B cell (primary cell): ENCODE data around the gene MUC12. TPM values are rescaled to one million over a fixed set of nuclear protein-coding genes. Genes with fewer than 3 reads are reported as not detected.

Experiments
- ATAC-seq: fragments of 200-7000 bp; cut with Tn5 transposase; one replicate; pipeline ENCODE4 v1.10.0; 2021; ENCODE audit warnings: low read depth, mild to moderate bottlenecking, moderate number of reproducible peaks, moderate library complexity
- CTCF ChIA-PET: fragments of 350-600 bp; sonication (Branson Sonifier 250); formaldehyde crosslinking; loops from one replicate; lab custom pipeline; 2021; ENCODE audit warnings: antibody characterized with exemption, inconsistent platforms; lab: Charles Lee
- POLR2A ChIA-PET: fragments of 350-600 bp; sonication (Branson Sonifier 250); formaldehyde crosslinking; loops from one replicate; lab custom pipeline; 2021; ENCODE audit warnings: antibody characterized with exemption; lab: Charles Lee
- DNase-seq: peaks from one replicate; pipeline ENCODE4 v3.0.0; 2013
- H2AFZ ChIP-seq: 2 replicates; pipeline ENCODE4 v1.6.1; 2012; ENCODE audit warnings: mild to moderate bottlenecking, low read depth, low read length; ENCODE audit not compliant: insufficient read depth, poor library complexity, severe bottlenecking
- H3K27ac ChIP-seq, 2 donors: 1 replicate in 1 of 2; 2 replicates in 1 of 2; pipeline ENCODE4 v1.5.1; 2012 to 2013; ENCODE audit warnings: low read length in 2 of 2, mild to moderate bottlenecking in 2 of 2, moderate library complexity in 1 of 2
- H3K27me3 ChIP-seq, 4 experiments: fragments of 200-600 bp in 1 of 4; sonication (generic) in 1 of 4; replicated peaks in 1 of 4; 1 replicate in 2 of 4; 2 replicates in 2 of 4; pipeline versions ENCODE4 v1.6.1 to v1.7.0; 2013 to 2016; ENCODE audit warnings: low read length in 3 of 4, mild to moderate bottlenecking in 2 of 4, mixed read lengths in 1 of 4, moderate library complexity in 1 of 4; ENCODE audit not compliant: insufficient read depth in 4 of 4, control insufficient read depth in 3 of 4; ENCODE audit errors: control extremely low read depth in 1 of 4
- H3K36me3 ChIP-seq, 2 experiments: replicated peaks in 1 of 2; 1 replicate in 1 of 2; 2 replicates in 1 of 2; pipeline versions ENCODE4 v1.6.1 to v1.7.1; 2013; ENCODE audit warnings: low read length in 1 of 2; ENCODE audit not compliant: insufficient read depth in 2 of 2, control insufficient read depth in 1 of 2; ENCODE audit errors: control extremely low read depth in 1 of 2, extremely low read depth in 1 of 2
- H3K4me1 ChIP-seq, 2 donors: fragments of 200-600 bp in 1 of 2; sonication (generic) in 1 of 2; 1 replicate in 1 of 2; 2 replicates in 1 of 2; pipeline versions ENCODE4 v1.5.1 to v1.6.1; 2013 to 2017; ENCODE audit warnings: low read length in 2 of 2; ENCODE audit not compliant: control insufficient read depth in 2 of 2, insufficient read depth in 2 of 2
- H3K4me2 ChIP-seq: replicated peaks from 2 replicates; pipeline ENCODE3; 2012; ENCODE audit warnings: mild to moderate bottlenecking, low read depth, low read length; ENCODE audit not compliant: poor library complexity, severe bottlenecking
- H3K4me3 ChIP-seq, 5 experiments: fragments of 200-600 bp in 1 of 5; sonication (generic) in 1 of 5; 1 replicate in 3 of 5; 2 replicates in 2 of 5; pipeline versions ENCODE4 v1.5.1 to v1.7.0; 2011 to 2016; ENCODE audit warnings: low read length in 4 of 5, mild to moderate bottlenecking in 4 of 5, low read depth in 2 of 5, control low read depth in 1 of 5, moderate library complexity in 1 of 5; ENCODE audit not compliant: insufficient read depth in 1 of 5; ENCODE audit errors: control extremely low read depth in 1 of 5, extremely low read depth in 1 of 5
- H3K79me2 ChIP-seq: fragments of 200-600 bp; sonication (generic); one replicate; pipeline ENCODE4 v1.6.0; 2016; ENCODE audit warnings: low read length; ENCODE audit not compliant: control insufficient read depth, insufficient read depth
- H3K9ac ChIP-seq: fragments of 200-600 bp; sonication (generic); 2 replicates; pipeline ENCODE4 v1.6.1; 2017; ENCODE audit warnings: mild to moderate bottlenecking, low read length, moderate library complexity
- H3K9me3 ChIP-seq, 3 donors: one replicate each; pipeline versions ENCODE4 v1.6.1 to v1.7.1; 2013; ENCODE audit warnings: low read length in 2 of 3; ENCODE audit not compliant: control insufficient read depth in 2 of 3, insufficient read depth in 1 of 3; ENCODE audit errors: control extremely low read depth in 1 of 3
- H4K20me1 ChIP-seq: 2 replicates; pipeline ENCODE4 v1.6.0; 2012; ENCODE audit warnings: mild to moderate bottlenecking, low read length; ENCODE audit not compliant: insufficient read depth, control insufficient read depth, poor library complexity, severe bottlenecking
- H3K27ac Mint-ChIP-seq: one replicate; pipeline ENCODE4 v1.8.0; 2021; ENCODE audit warnings: mixed read lengths
- H3K27me3 Mint-ChIP-seq: one replicate; pipeline ENCODE4 v1.8.0; 2021; ENCODE audit warnings: mixed read lengths
- H3K4me1 Mint-ChIP-seq: one replicate; pipeline ENCODE4 v1.8.0; 2021; ENCODE audit warnings: mixed read lengths
- H3K4me3 Mint-ChIP-seq: one replicate; pipeline ENCODE4 v1.8.0; 2021; ENCODE audit warnings: mixed read lengths
- H3K9me3 Mint-ChIP-seq: one replicate; pipeline ENCODE4 v1.8.0; 2022; ENCODE audit warnings: mixed read lengths; ENCODE audit not compliant: insufficient read depth
- CTCF ChIP-seq: fragments of 200-600 bp; IDR thresholded peaks from one replicate; pipeline ENCODE4 v1.8.0; 2022; ENCODE audit warnings: antibody characterized with exemption, mild to moderate bottlenecking
- EZH2 ChIP-seq: IDR thresholded peaks from 2 replicates; pipeline ENCODE4 v1.6.1; 2012; ENCODE audit warnings: borderline replicate concordance, low read depth, mild to moderate bottlenecking, moderate library complexity, low read length; ENCODE audit not compliant: insufficient read depth, poor library complexity, severe bottlenecking
- WGBS: methylation state at CpG from one replicate; pipeline ENCODE4 v1.1.5; 2013; ENCODE audit warnings: missing lambda C conversion rate; ENCODE audit not compliant: insufficient coverage; 5-methylcytosine and 5-hydroxymethylcytosine counted together
- intact Hi-C: fragments of 100-400 bp; cut with micrococcal nuclease; formaldehyde crosslinking; loops from one replicate; pipeline ENCODE4 v1.10.0; 2022
- polyA plus RNA-seq: library from polyadenylated mRNA; depleted of rRNA; stranded (reverse); fragments of >200 nt; gene quantifications from 2 replicates; pipeline ENCODE4 v1.2.3, GENCODE V29; 2012
- total RNA-seq, 2 donors: library from RNA; stranded (reverse); fragments of 120-200 nt in 1 of 2; gene quantifications; 1 replicate in 1 of 2; 2 replicates in 1 of 2; pipeline versions ENCODE4 v1.2.3 to v1.2.4, GENCODE V29; 2013 to 2022

Gene MUC12
- total and polyA plus RNA-seq, 2 donors (not counting 1 experiment from before 2014, with no cell fraction given): 0.81 TPM; not detected in 1

GRCh38 chr7:100951888-100952560 lies 17.3 kb upstream of the MUC12 start:
- Mint-ChIP-seq H3K27me3 (peaks cover 12% of the 10 kb centered on the region), H3K9me3 (no peaks in the 10 kb centered on the region), H3K4me1 (no peaks in the 10 kb centered on the region), H3K27ac (no peak overlapping the region), H3K4me3 (no peak overlapping the region)
- Histone ChIP-seq H2AFZ (no peak overlapping the region), H3K4me2 (no peak overlapping the region), H3K79me2 (no peaks in the 10 kb centered on the region), H4K20me1 (no peaks in the 10 kb centered on the region), H3K27ac (no peak overlapping the region), H3K9me3 (peaks cover 0 to 18% (median 0%) of the 10 kb centered on the region in 3 donors), H3K4me1 (no peaks in the 10 kb centered on the region), H3K36me3 (no peaks in the 10 kb centered on the region), H3K4me3 (no peak overlapping the region), H3K27me3 (peaks cover 0 to 55% (median 12%) of the 10 kb centered on the region in 4 experiments), H3K9ac (no peak overlapping the region)
- intact Hi-C loops: no loop called here
- 73% methylated on average over 15 of the region's 15 CpGs for WGBS
- ChIA-PET CTCF (no interaction called here), POLR2A (no interaction called here)
- no peak for TF ChIP-seq CTCF
- no peak for TF ChIP-seq EZH2
- no peak for DNase-seq
- no peak for ATAC-seq

GRCh38 chr7:100952641-100953040 lies 16.7 kb upstream of the MUC12 start:
- DNase-seq (no peak), ATAC-seq (no peak)
- WGBS: 53% methylated on average over 2 of the region's 2 CpGs
- CTCF ChIA-PET: no interaction called here
- POLR2A ChIA-PET: no interaction called here
- intact Hi-C loops: no loop called here
- Histone ChIP-seq H3K9me3 (peaks cover 0 to 19% (median 0%) of the 10 kb centered on the region in 3 donors), H3K36me3 (no peaks in the 10 kb centered on the region), H3K9ac (no peak overlapping the region), H3K4me2 (no peak overlapping the region), H3K27me3 (peaks cover 0 to 56% (median 12%) of the 10 kb centered on the region in 4 experiments), H2AFZ (no peak overlapping the region), H3K27ac (no peak overlapping the region), H3K4me3 (no peak overlapping the region), H4K20me1 (no peaks in the 10 kb centered on the region), H3K79me2 (no peaks in the 10 kb centered on the region), H3K4me1 (no peaks in the 10 kb centered on the region)
- H3K9me3 Mint-ChIP-seq: no peaks in the 10 kb centered on the region
- H3K4me3 Mint-ChIP-seq: no peak overlapping the region
- no peaks in the 10 kb centered on the region for H3K4me1 Mint-ChIP-seq
- H3K27ac Mint-ChIP-seq: no peak overlapping the region
- H3K27me3 Mint-ChIP-seq: peaks cover 12% of the 10 kb centered on the region
- TF ChIP-seq CTCF (no peak), EZH2 (no peak)
